Brain microvascular endothelial cell (primary cell): ENCODE measurements around the gene EIPR1.

Experiments
- DNase-seq: peaks from one replicate; pipeline ENCODE4 v3.0.0-alpha.2; 2020
- H3K27ac ChIP-seq: fragments of 250-450 bp; sonication (Bioruptor Pico); 2 replicates; pipeline ENCODE4 v1.5.1; 2020; ENCODE audit warnings: mild to moderate bottlenecking, moderate library complexity
- H3K27me3 ChIP-seq: fragments of 250-450 bp; sonication (Bioruptor Pico); replicated peaks from 2 replicates; pipeline ENCODE4 v1.5.1; 2020; ENCODE audit warnings: mild to moderate bottlenecking
- H3K36me3 ChIP-seq: fragments of 250-450 bp; sonication (Bioruptor Pico); replicated peaks from 2 replicates; pipeline ENCODE4 v1.5.1; 2020; ENCODE audit warnings: mild to moderate bottlenecking
- H3K4me3 ChIP-seq: 2 replicates; pipeline ENCODE4 v1.5.1; 2011; ENCODE audit warnings: low read depth, mild to moderate bottlenecking, control low read depth, low read length, moderate library complexity
- CTCF ChIP-seq: IDR thresholded peaks from 2 replicates; pipeline ENCODE4 v1.5.1; 2011; ENCODE audit warnings: low read depth, mild to moderate bottlenecking, moderate library complexity, low read length, control low read depth, inconsistent platforms; ENCODE audit errors: missing control alignments
- in situ Hi-C: cut with HindIII; loops from 2 replicates; pipeline ENCODE4 v1.10.0; 2017; ENCODE audit warnings: low sequenced_read_pairs, low pct_ligation_motif_present

EIPR1 gene

GRCh38 chr2:3146772-3147650, 230.6 kb downstream of the EIPR1 start:
- H3K4me3 ChIP-seq = no peak overlapping the region
- no peak for DNase-seq
- TF ChIP-seq CTCF = no peak
- no peaks in the 10 kb centered on the region for H3K36me3 ChIP-seq
- in situ Hi-C loops = no loop called here
- H3K27me3 ChIP-seq = no peaks in the 10 kb centered on the region
- no peak overlapping the region for H3K27ac ChIP-seq

DNA sequence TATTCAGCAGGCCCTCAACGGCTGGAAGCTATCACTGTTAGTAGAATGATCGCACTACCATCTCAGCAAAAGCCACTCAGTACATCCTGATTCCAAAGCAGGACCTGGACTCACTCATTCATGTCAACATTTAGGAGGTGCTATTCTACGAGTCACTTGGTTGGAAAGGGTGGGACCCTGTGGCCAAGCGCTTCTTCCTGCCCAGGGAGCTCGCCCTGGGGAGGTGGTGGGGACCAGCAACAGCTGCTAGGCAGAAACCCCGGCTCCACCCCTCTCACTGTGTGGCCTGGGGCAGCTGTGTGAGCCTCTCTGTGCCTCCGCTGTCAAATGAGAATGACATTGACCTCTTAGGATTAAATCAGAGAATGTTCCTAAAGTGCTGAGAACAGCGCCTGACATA, 231.4 kb downstream of the EIPR1 start:
- in situ Hi-C loops = no loop called here
- TF ChIP-seq CTCF = no peak
- no peak for DNase-seq
- Histone ChIP-seq H3K27me3 (no peaks in the 10 kb centered on the region), H3K27ac (no peak overlapping the region), H3K4me3 (no peak overlapping the region), H3K36me3 (no peaks in the 10 kb centered on the region)

DNA sequence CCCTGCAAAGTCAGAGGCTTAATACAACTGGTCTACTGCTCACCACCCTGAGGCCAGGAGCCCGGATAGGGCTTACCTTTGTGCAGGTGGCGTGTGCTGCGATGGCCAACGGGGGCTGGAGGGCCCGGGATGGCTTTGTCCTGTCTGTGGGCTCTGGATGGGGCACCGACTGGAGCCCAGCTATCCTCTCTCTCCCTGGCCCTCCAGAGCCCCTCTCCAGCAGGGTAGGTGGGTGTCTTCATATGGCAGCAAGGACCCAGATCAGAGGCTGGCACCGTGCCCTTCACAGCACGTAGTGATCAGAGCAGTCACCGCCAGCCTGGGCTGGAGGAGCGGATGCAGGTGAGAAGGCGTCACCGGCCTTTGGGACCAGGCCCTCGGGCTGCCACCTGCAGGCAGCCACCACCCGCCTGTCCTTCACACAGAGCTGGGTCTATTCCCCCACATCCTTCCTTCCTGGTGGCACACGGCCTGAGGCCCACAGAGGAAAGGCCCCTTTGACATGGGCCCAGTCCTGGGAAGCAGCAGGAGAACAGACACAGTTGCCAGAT, 232.1 kb downstream of the EIPR1 start:
- no peak overlapping the region for H3K27ac ChIP-seq
- no peaks in the 10 kb centered on the region for H3K36me3 ChIP-seq
- DNase-seq = no peak
- no peak overlapping the region for H3K4me3 ChIP-seq
- no peaks in the 10 kb centered on the region for H3K27me3 ChIP-seq
- TF ChIP-seq CTCF = no peak
- in situ Hi-C loops = no loop called here

- Histone ChIP-seq H3K36me3 (no peaks in the 10 kb centered on the region), H3K27ac (no peak overlapping the region), H3K4me3 (no peak overlapping the region), H3K27me3 (no peaks in the 10 kb centered on the region)
- DNase-seq = no peak
- in situ Hi-C loops = no loop called here
- no peak for TF ChIP-seq CTCF
These were observed 232.8 kb downstream of the EIPR1 start for GRCh38 chr2:3144856-3145255.

GRCh38 chr2:3143602-3144001, 234.0 kb downstream of the EIPR1 start:
- no peak for DNase-seq
- TF ChIP-seq CTCF = no peak
- no peaks in the 10 kb centered on the region for H3K36me3 ChIP-seq
- no peak overlapping the region for H3K4me3 ChIP-seq
- H3K27me3 ChIP-seq = no peaks in the 10 kb centered on the region
- H3K27ac ChIP-seq = no peak overlapping the region
- in situ Hi-C loops = no loop called here
